Activated CD8-positive, alpha-beta memory T cell treated with anti-CD3 and anti-CD28 coated beads, Interleukin-2, amount 50 U/mL, for 48 hours (primary cell): ENCODE data around the gene RAB30.
"Not testable (repeated sequence)": the region's sequence is repeated elsewhere in the genome, so short reads cannot be mapped to it uniquely, and the experiment has no call there.

Experiments used
- DNase-seq: peaks from one replicate; pipeline ENCODE4 v3.0.0-alpha.2; 2020

The RAB30 gene

GRCh38 chr11:82979824-82980223 lies 91.9 kb downstream of the RAB30 start:
- no peak for DNase-seq

GRCh38 chr11:82978422-82979099 lies 93.1 kb downstream of the RAB30 start:
- no peak for DNase-seq

GRCh38 chr11:82976786-82977185 lies 94.9 kb downstream of the RAB30 start:
- no peak for DNase-seq

GRCh38 chr11:82975882-82976281 lies 95.8 kb downstream of the RAB30 start:
- no peak for DNase-seq

GRCh38 chr11:82974851-82975250 lies 96.8 kb downstream of the RAB30 start:
- DNase-seq: no peak

- no peak for DNase-seq
These were observed 97.6 kb downstream of the RAB30 start for GRCh38 chr11:82974135-82974534.

GRCh38 chr11:82972103-82972502 lies 99.6 kb downstream of the RAB30 start:
- no peak for DNase-seq

GRCh38 chr11:82971519-82971946 lies 100.2 kb downstream of the RAB30 start:
- DNase-seq: peak; percentile 65

GRCh38 chr11:82970507-82971083 lies 101.1 kb downstream of the RAB30 start:
- not testable (repeated sequence) for DNase-seq

- DNase-seq: no peak
These were observed 101.9 kb downstream of the RAB30 start for GRCh38 chr11:82969811-82970210.

- no peak for DNase-seq
These were observed 104.3 kb downstream of the RAB30 start for GRCh38 chr11:82967381-82967780.

GRCh38 chr11:82962021-82962420 lies 109.7 kb downstream of the RAB30 start:
- DNase-seq: not testable (repeated sequence)

GRCh38 chr11:82960779-82961143 lies 110.9 kb downstream of the RAB30 start:
- DNase-seq: no peak

GRCh38 chr11:82959987-82960778 lies 111.5 kb downstream of the RAB30 start:
- DNase-seq: no peak

- DNase-seq: peak; percentile 69
These were observed 115.8 kb downstream of the RAB30 start for GRCh38 chr11:82955736-82956453.

- DNase-seq: not testable (repeated sequence)
These were observed 121.2 kb downstream of the RAB30 start for GRCh38 chr11:82950502-82950901.

GRCh38 chr11:82949352-82949751 lies 122.3 kb downstream of the RAB30 start:
- DNase-seq: no peak

GRCh38 chr11:82945682-82946081 lies 126.0 kb downstream of the RAB30 start:
- no peak for DNase-seq

GRCh38 chr11:82945041-82945440 lies 126.7 kb downstream of the RAB30 start:
- DNase-seq: not testable (repeated sequence)

GRCh38 chr11:82944198-82944597 lies 127.5 kb downstream of the RAB30 start:
- no peak for DNase-seq

GRCh38 chr11:82943430-82943829 lies 128.3 kb downstream of the RAB30 start:
- DNase-seq: not testable (repeated sequence)

GRCh38 chr11:82942376-82942775 lies 129.3 kb downstream of the RAB30 start:
- no peak for DNase-seq

GRCh38 chr11:82939456-82939855 lies 132.2 kb downstream of the RAB30 start:
- DNase-seq: no peak
